ENCODE measurements around the gene MLST8. TPM values are rescaled to one million over a fixed set of nuclear protein-coding genes. Genes with fewer than 3 reads are reported as not detected.

The MLST8 gene
- total and polyA plus RNA-seq, 2 of the 8 experiments (the other 6 are each of a cell fraction or from before 2014, with no cell fraction given) = 67.6 to 321 TPM

GRCh38 chr16:2223221-2223941 lies 18.1 kb downstream of the MLST8 start, which contains the start of gene E4F1:
Gene E4F1 (plus strand): TSS chr16:2223591. CDS start chr16:2223614, 23 bp downstream.
- peak within 1 kb of the TSS; percentile 80 to 91 (median 84) for H3K9ac ChIP-seq (replicated peaks in 1 of 4; ENCODE audit: extremely low read depth in 1 of 4, low read depth in 3 of 4, low read length in 3 of 4)
- CTCF ChIA-PET (ENCODE audit: partially characterized antibody) = interaction anchor here (1.0 kb wide), 1 partner anchor 29 kb away, joined by 3 read pairs; no protein-coding TSS in a partner anchor
- TF ChIP-seq RFX5 (IDR thresholded peaks at IDR 0.05; ENCODE audit: borderline replicate concordance, low read depth, low read length) (no peak), POLR2AphosphoS5 (IDR thresholded peaks at IDR 0.05; ENCODE audit: low read depth, low read length) (peak; percentile 94), SP1 (IDR thresholded peaks at IDR 0.05; ENCODE audit: low read depth, low read length) (0 out of 2 replicates have a peak, but pooled peaks have one; percentile 5), PHF8 (conservative IDR thresholded peaks at IDR 0.05; ENCODE audit: low read depth, low read length) (peak; percentile 100), CBX5 (IDR thresholded peaks at IDR 0.05; ENCODE audit: low read depth, low read length) (no peak), SP4 (IDR thresholded peaks at IDR 0.05; ENCODE audit: low read length) (0 out of 2 replicates have a peak, but pooled peaks have one; percentile 51), MAX (IDR thresholded peaks at IDR 0.05) (peak; percentile 67), SIRT6 (IDR thresholded peaks at IDR 0.05; ENCODE audit: low read length) (no peak), EGR1 (IDR thresholded peaks at IDR 0.05; ENCODE audit: borderline replicate concordance, low read depth, low read length) (no peak), POU5F1 (IDR thresholded peaks at IDR 0.05; ENCODE audit: low read depth, low read length) (no peak), GABPA (IDR thresholded peaks at IDR 0.05; ENCODE audit: borderline replicate concordance, insufficient read depth, low read length) (peak; percentile 40; the same call in 1 of the 2 replicates), EP300 (IDR thresholded peaks at IDR 0.05; ENCODE audit: borderline replicate concordance in 1 of 2, low read depth in 2 of 2, low read length in 2 of 2) (peak in 1 of 2 experiments; percentile 48; a peak in 1 of 3 replicates)

More at GRCh38 chr16:2223221-2223941, 18.1 kb downstream of the MLST8 start, which contains the start of gene E4F1:
- H2AK5ac ChIP-seq (ENCODE audit: low read depth, low read length) = no peak within 1 kb of the TSS
- H2AFZ ChIP-seq (ENCODE audit: low read length) = no peak within 1 kb of the TSS
- POLR2A ChIA-PET (ENCODE audit: partially characterized antibody) = interaction anchor here (0.5 to 5.3 kb wide), 17 partner anchors 9 to 273 kb away, joined by 3 to 44 read pairs (median 3); partner anchors contain the start of genes BRICD5, DNASE1L2, ECI1 and PGP
- DNase-seq (ENCODE audit: low read depth in 1 of 2, low spot score in 2 of 2) = peak; percentile 99 to 100
- peak within 1 kb of the TSS; percentile 19 for H4K5ac ChIP-seq (ENCODE audit: insufficient read length, low read depth, low read length)
- WGBS, 2 experiments (ENCODE audit: extremely low coverage in 1 of 2, insufficient coverage in 1 of 2, insufficient read length in 1 of 2, insufficient replicate concordance in 2 of 2, low coverage in 1 of 2, low lambda C conversion rate in 2 of 2, missing lambda C conversion rate in 1 of 2) = 3% methylated on average over 70 of the region's 82 CpGs; no CpG with 5 or more reads in 1 of the 2 experiments
- H3K23ac ChIP-seq (ENCODE audit: insufficient read length) = no peak within 1 kb of the TSS
- no peaks in the 10 kb centered on the region for H3K27me3 ChIP-seq (replicated peaks in 1 of 4; ENCODE audit: control insufficient read depth in 3 of 4, extremely low read depth in 1 of 4, insufficient read depth in 3 of 4, low read length in 3 of 4)
- H3K9me3 ChIP-seq (ENCODE audit: insufficient read depth in 2 of 2, low read depth in 1 of 2, low read length in 1 of 2) = no peaks in the 10 kb centered on the region
- no peak within 1 kb of the TSS for H2BK12ac ChIP-seq (ENCODE audit: low read depth, low read length)
- peak within 1 kb of the TSS; percentile 60; the same call in 1 of the 2 replicates for H3K18ac ChIP-seq (ENCODE audit: extremely low read depth, low read length)
- peaks cover 0 to under 1% (median 0%) of the 10 kb centered on the region in 4 experiments; a peak in 1 of 8 replicates for H3K36me3 ChIP-seq (ENCODE audit: control insufficient read depth in 2 of 4, insufficient read depth in 4 of 4, low read length in 3 of 4)
- H2BK120ac ChIP-seq (replicated peaks; ENCODE audit: low read depth, low read length) = no peak within 1 kb of the TSS
- H3K79me1 ChIP-seq (ENCODE audit: low read depth, low read length) = peaks cover 3% of the 10 kb centered on the region; the same call in 1 of the 2 replicates
- FAIRE-seq = no peak
- H3K56ac ChIP-seq (replicated peaks; ENCODE audit: insufficient read length, low read depth, low read length) = peak within 1 kb of the TSS; percentile 46
- H2BK20ac ChIP-seq (ENCODE audit: low read length) = no peak within 1 kb of the TSS
- H3K4me3 ChIP-seq (ENCODE audit: extremely low read depth in 1 of 4, insufficient read depth in 2 of 4, low read depth in 3 of 4, low read length in 4 of 4) = peak within 1 kb of the TSS; percentile 67 to 93 (median 80)
- no peak within 1 kb of the TSS for H4K91ac ChIP-seq (replicated peaks; ENCODE audit: insufficient read length, low read length)
- H2BK5ac ChIP-seq (ENCODE audit: low read depth, low read length) = no peak within 1 kb of the TSS
- no peak within 1 kb of the TSS for H3K14ac ChIP-seq (ENCODE audit: insufficient read length)
- H3K4me2 ChIP-seq (ENCODE audit: insufficient read depth in 1 of 2, low read depth in 2 of 2, low read length in 2 of 2) = peak within 1 kb of the TSS; percentile 60 to 72
- H4K20me1 ChIP-seq (replicated peaks in 1 of 2; ENCODE audit: control insufficient read depth in 1 of 2, insufficient read depth in 2 of 2, low read length in 2 of 2) = peaks cover 7 to 8% of the 10 kb centered on the region in 2 experiments
- H2BK15ac ChIP-seq (ENCODE audit: low read length) = no peak within 1 kb of the TSS
- no peak within 1 kb of the TSS for H3K4ac ChIP-seq (replicated peaks; ENCODE audit: insufficient read length, low read depth, low read length)
- H3K27ac ChIP-seq (ENCODE audit: low read depth, low read length) = peak within 1 kb of the TSS; percentile 77
- no peaks in the 10 kb centered on the region for H3K4me1 ChIP-seq (replicated peaks in 1 of 4; ENCODE audit: control insufficient read depth in 3 of 4, insufficient read depth in 4 of 4, low read length in 3 of 4)
- H4K8ac ChIP-seq (ENCODE audit: extremely low read depth, insufficient read depth, low read length) = peak within 1 kb of the TSS; percentile 90
- H3K23me2 ChIP-seq (ENCODE audit: low read depth, low read length) = no peaks in the 10 kb centered on the region
- peaks cover 3 to 29% of the 10 kb centered on the region in 2 experiments; a peak in 2 of 4 replicates for H3K79me2 ChIP-seq (ENCODE audit: control insufficient read depth in 1 of 2, insufficient read depth in 2 of 2, low read length in 2 of 2)

Data from H1 (cell line).